ENCODE measurements around the gene PRR13. TPM values are rescaled to one million over a fixed set of nuclear protein-coding genes. Genes with fewer than 3 reads are reported as not detected.

The PRR13 gene
- total RNA-seq, 3 donors from 2014 or later (not counting 1 experiment from before 2014, with no cell fraction given): 214 to 233 (median 231) TPM

- Mint-ChIP-seq H3K4me3 (no peak overlapping the region), H3K4me1 (peaks cover 5 to 28% of the 10 kb centered on the region in 2 donors), H3K36me3 (no peaks in the 10 kb centered on the region), H3K9me3 (no peaks in the 10 kb centered on the region), H3K27me3 (ENCODE audit: low read depth in 2 of 2) (no peaks in the 10 kb centered on the region), H3K27ac (peak overlapping the region; percentile 34 to 70)
- peak in 1 of 2 donors; percentile 28 for DNase-seq
- Histone ChIP-seq H3K27me3 (ENCODE audit: control insufficient read depth, insufficient read depth, low read length) (no peaks in the 10 kb centered on the region), H3K9me3 (ENCODE audit: control insufficient read depth, insufficient read depth, low read length) (no peaks in the 10 kb centered on the region), H3K27ac (ENCODE audit: low read length) (no peak overlapping the region), H3K36me3 (ENCODE audit: control insufficient read depth, insufficient read depth, low read length) (peaks cover 51% of the 10 kb centered on the region), H3K4me1 (ENCODE audit: control insufficient read depth, insufficient read depth, low read length) (peaks cover 18% of the 10 kb centered on the region), H3K4me3 (ENCODE audit: low read length) (no peak overlapping the region)
- no peak for ATAC-seq
- WGBS (ENCODE audit: insufficient coverage): 83% methylated on average over 9 of the region's 10 CpGs
- intact Hi-C loops (cut with micrococcal nuclease): no loop called here
- no peak for TF ChIP-seq CTCF (IDR thresholded peaks at IDR 0.05)
Measured at GRCh38 chr12:53485955-53486735, 44.6 kb downstream of the PRR13 start.

GRCh38 chr12:53486736-53487487 lies 45.4 kb downstream of the PRR13 start:
- Histone ChIP-seq H3K27me3 (ENCODE audit: control insufficient read depth, insufficient read depth, low read length) (no peaks in the 10 kb centered on the region), H3K9me3 (ENCODE audit: control insufficient read depth, insufficient read depth, low read length) (no peaks in the 10 kb centered on the region), H3K36me3 (ENCODE audit: control insufficient read depth, insufficient read depth, low read length) (peaks cover 46% of the 10 kb centered on the region), H3K4me1 (ENCODE audit: control insufficient read depth, insufficient read depth, low read length) (peaks cover 18% of the 10 kb centered on the region), H3K27ac (ENCODE audit: low read length) (no peak overlapping the region), H3K4me3 (ENCODE audit: low read length) (no peak overlapping the region)
- TF ChIP-seq CTCF (IDR thresholded peaks at IDR 0.05): no peak
- Mint-ChIP-seq H3K4me3 (no peak overlapping the region), H3K27me3 (ENCODE audit: low read depth in 2 of 2) (no peaks in the 10 kb centered on the region), H3K27ac (peak overlapping the region; percentile 34 to 70), H3K4me1 (peaks cover 5 to 26% of the 10 kb centered on the region in 2 donors), H3K36me3 (no peaks in the 10 kb centered on the region), H3K9me3 (no peaks in the 10 kb centered on the region)
- WGBS (ENCODE audit: insufficient coverage): 93% methylated on average over 17 of the region's 17 CpGs
- intact Hi-C loops (cut with micrococcal nuclease): no loop called here
- ATAC-seq (no peak), DNase-seq (no peak)

GRCh38 chr12:53489242-53489864 lies 47.8 kb downstream of the PRR13 start:
- H3K4me3 Mint-ChIP-seq: no peak overlapping the region
- H3K27ac Mint-ChIP-seq: peak overlapping the region in 1 of 2 donors; percentile 31
- DNase-seq (no peak), ATAC-seq (no peak)
- no peaks in the 10 kb centered on the region for H3K9me3 Mint-ChIP-seq
- H3K4me1 ChIP-seq (ENCODE audit: control insufficient read depth, insufficient read depth, low read length): peaks cover 37% of the 10 kb centered on the region
- no peaks in the 10 kb centered on the region for H3K27me3 ChIP-seq (ENCODE audit: control insufficient read depth, insufficient read depth, low read length)
- H3K27ac ChIP-seq (ENCODE audit: low read length): no peak overlapping the region
- WGBS (ENCODE audit: insufficient coverage): 98% methylated on average over 5 of the region's 5 CpGs
- peaks cover 20 to 41% of the 10 kb centered on the region in 2 donors for H3K4me1 Mint-ChIP-seq
- no peaks in the 10 kb centered on the region for H3K27me3 Mint-ChIP-seq (ENCODE audit: low read depth in 2 of 2)
- H3K36me3 ChIP-seq (ENCODE audit: control insufficient read depth, insufficient read depth, low read length): peaks cover 24% of the 10 kb centered on the region
- H3K9me3 ChIP-seq (ENCODE audit: control insufficient read depth, insufficient read depth, low read length): no peaks in the 10 kb centered on the region
- intact Hi-C loops (cut with micrococcal nuclease): no loop called here
- TF ChIP-seq CTCF (IDR thresholded peaks at IDR 0.05): no peak
- H3K4me3 ChIP-seq (ENCODE audit: low read length): no peak overlapping the region
- H3K36me3 Mint-ChIP-seq: no peaks in the 10 kb centered on the region
